Skeletal muscle tissue (tissue), 4 donors: Measurements from ENCODE around the gene SVOPL. TPM values are rescaled to one million over a fixed set of nuclear protein-coding genes. Genes with fewer than 3 reads are reported as not detected.

Source experiments
- H3K27ac ChIP-seq: one replicate; pipeline ENCODE4 v1.7.0; 2013; ENCODE audit warnings: mild to moderate bottlenecking, low read depth, low read length, inconsistent platforms
- H3K27me3 ChIP-seq, 3 donors: one replicate each; pipeline ENCODE4 v1.7.0; 2013; ENCODE audit warnings: low read length in 3 of 3; ENCODE audit not compliant: control insufficient read depth in 3 of 3, insufficient read depth in 3 of 3
- H3K36me3 ChIP-seq, 3 donors: one replicate each; pipeline ENCODE4 v1.7.0; 2013; ENCODE audit warnings: low read length in 3 of 3; ENCODE audit not compliant: control insufficient read depth in 3 of 3, insufficient read depth in 3 of 3
- H3K4me1 ChIP-seq, 3 donors: one replicate each; pipeline ENCODE4 v1.7.0; 2013; ENCODE audit warnings: low read length in 3 of 3, mild to moderate bottlenecking in 3 of 3; ENCODE audit not compliant: control insufficient read depth in 3 of 3, insufficient read depth in 3 of 3
- H3K4me3 ChIP-seq, 3 donors: one replicate each; pipeline ENCODE4 v1.7.0; 2013; ENCODE audit warnings: low read length in 3 of 3
- H3K9ac ChIP-seq, 3 donors: one replicate each; pipeline ENCODE4 v1.7.0; 2013; ENCODE audit warnings: low read length in 3 of 3, mild to moderate bottlenecking in 3 of 3, moderate library complexity in 2 of 3, low read depth in 1 of 3
- H3K9me3 ChIP-seq, 3 donors: one replicate each; pipeline ENCODE4 v1.7.0; 2013; ENCODE audit warnings: low read length in 3 of 3; ENCODE audit not compliant: control insufficient read depth in 3 of 3
- total RNA-seq: library from RNA; depleted of rRNA; stranded (reverse); fragments of >200 nt; gene quantifications from one replicate; pipeline ENCODE4 v1.2.3, GENCODE V29; 2014
- donor health status: Osteomylitis.

Gene SVOPL
- total RNA-seq, 1 donor from 2014 or later, result not detected

GRCh38 chr7:138573741-138574140, 127.4 kb downstream of the SVOPL start:
- no peaks in the 10 kb centered on the region for H3K27me3 ChIP-seq
- no peak overlapping the region for H3K27ac ChIP-seq
- H3K9ac ChIP-seq, result no peak overlapping the region
- no peak overlapping the region for H3K4me3 ChIP-seq
- no peaks in the 10 kb centered on the region for H3K4me1 ChIP-seq
- peaks cover 7 to 38% (median 24%) of the 10 kb centered on the region in 3 donors for H3K36me3 ChIP-seq
- no peaks in the 10 kb centered on the region for H3K9me3 ChIP-seq

DNA sequence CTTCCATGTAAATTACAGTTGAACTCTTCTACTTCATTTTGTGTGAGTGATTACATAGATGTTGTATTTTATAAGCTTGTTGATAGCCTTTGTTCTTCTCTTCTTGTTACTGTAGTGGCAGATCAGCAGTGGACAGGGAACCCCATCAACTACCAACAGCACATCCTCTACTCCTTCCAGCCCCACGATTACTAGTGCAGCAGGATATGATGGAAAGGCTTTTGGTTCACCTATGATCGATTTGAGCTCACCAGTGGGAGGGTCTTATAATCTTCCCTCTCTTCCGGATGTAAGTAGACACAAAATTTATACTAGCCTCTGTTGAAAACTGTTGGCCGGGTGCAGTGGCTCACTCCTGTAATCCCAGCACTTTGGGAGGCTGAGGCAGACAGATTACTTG, 130.4 kb downstream of the SVOPL start:
- Histone ChIP-seq H3K9ac (no peak overlapping the region), H3K9me3 (no peaks in the 10 kb centered on the region), H3K4me3 (no peak overlapping the region), H3K36me3 (peaks cover 9 to 30% (median 17%) of the 10 kb centered on the region in 3 donors), H3K4me1 (no peaks in the 10 kb centered on the region), H3K27ac (no peak overlapping the region), H3K27me3 (no peaks in the 10 kb centered on the region)

DNA sequence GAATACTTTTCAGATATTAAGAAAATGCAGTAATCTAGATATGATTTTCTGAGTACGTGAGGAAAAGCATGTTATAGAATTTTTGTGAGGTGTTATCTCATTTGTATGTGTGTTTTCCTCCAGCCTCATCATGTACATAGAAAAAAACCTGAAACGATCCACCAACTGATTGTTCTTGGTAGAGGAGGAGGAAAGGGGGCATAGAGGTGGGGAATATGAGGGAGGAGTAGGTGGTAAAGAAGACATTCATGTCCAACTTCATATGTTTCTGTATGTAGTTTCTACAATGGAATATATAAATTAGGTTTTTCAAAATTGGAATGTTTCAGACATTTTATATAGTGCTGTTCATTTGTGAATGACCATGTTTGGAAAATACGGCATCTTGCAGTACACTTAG, 131.7 kb downstream of the SVOPL start:
- Histone ChIP-seq H3K4me3 (no peak overlapping the region), H3K9me3 (no peaks in the 10 kb centered on the region), H3K27me3 (no peaks in the 10 kb centered on the region), H3K36me3 (peaks cover 14 to 37% (median 23%) of the 10 kb centered on the region in 3 donors), H3K27ac (no peak overlapping the region), H3K9ac (no peak overlapping the region), H3K4me1 (no peaks in the 10 kb centered on the region)

DNA sequence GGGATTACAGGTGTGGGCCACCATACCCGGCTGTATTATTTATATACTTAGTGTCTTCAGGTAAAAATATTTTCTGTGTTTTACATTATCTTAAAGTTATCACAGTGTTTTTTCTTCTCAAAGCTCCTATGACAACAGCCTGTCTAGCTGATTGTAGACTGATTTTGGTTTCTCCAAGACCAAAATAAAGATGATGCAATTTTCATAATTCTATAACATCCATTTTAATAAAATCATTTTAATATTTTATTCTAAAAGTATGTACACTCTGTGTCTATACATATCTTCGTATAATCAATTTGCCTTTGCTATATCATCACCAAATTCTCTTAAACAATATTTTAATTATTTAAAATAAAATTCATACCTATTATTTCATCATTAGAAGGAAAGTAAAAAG, 132.5 kb downstream of the SVOPL start:
- no peak overlapping the region for H3K9ac ChIP-seq
- no peaks in the 10 kb centered on the region for H3K4me1 ChIP-seq
- no peaks in the 10 kb centered on the region for H3K9me3 ChIP-seq
- H3K36me3 ChIP-seq, result peaks cover 18 to 32% (median 22%) of the 10 kb centered on the region in 3 donors
- H3K27ac ChIP-seq, result no peak overlapping the region
- no peak overlapping the region for H3K4me3 ChIP-seq
- H3K27me3 ChIP-seq, result no peaks in the 10 kb centered on the region

GRCh38 chr7:138565451-138566114, 135.6 kb downstream of the SVOPL start:
- peaks cover 17 to 50% (median 19%) of the 10 kb centered on the region in 3 donors for H3K36me3 ChIP-seq
- no peaks in the 10 kb centered on the region for H3K27me3 ChIP-seq
- no peak overlapping the region for H3K27ac ChIP-seq
- no peak overlapping the region for H3K9ac ChIP-seq
- no peaks in the 10 kb centered on the region for H3K4me1 ChIP-seq
- H3K4me3 ChIP-seq, result no peak overlapping the region
- H3K9me3 ChIP-seq, result no peaks in the 10 kb centered on the region

GRCh38 chr7:138565071-138565450, 136.1 kb downstream of the SVOPL start:
- Histone ChIP-seq H3K9ac (no peak overlapping the region), H3K27me3 (no peaks in the 10 kb centered on the region), H3K4me1 (no peaks in the 10 kb centered on the region), H3K9me3 (no peaks in the 10 kb centered on the region), H3K36me3 (peaks cover 16 to 50% (median 19%) of the 10 kb centered on the region in 3 donors), H3K27ac (peak overlapping the region; percentile 49), H3K4me3 (no peak overlapping the region)

- Histone ChIP-seq H3K9ac (peak overlapping the region in 2 of 3 donors; percentile 19 to 70), H3K9me3 (no peaks in the 10 kb centered on the region), H3K27ac (peak overlapping the region; percentile 49), H3K36me3 (peaks cover 16 to 56% (median 21%) of the 10 kb centered on the region in 3 donors), H3K4me3 (peak overlapping the region; percentile 34 to 57 (median 46)), H3K4me1 (no peaks in the 10 kb centered on the region), H3K27me3 (no peaks in the 10 kb centered on the region)
Observed at GRCh38 chr7:138564365-138564764, 136.8 kb downstream of the SVOPL start.

DNA sequence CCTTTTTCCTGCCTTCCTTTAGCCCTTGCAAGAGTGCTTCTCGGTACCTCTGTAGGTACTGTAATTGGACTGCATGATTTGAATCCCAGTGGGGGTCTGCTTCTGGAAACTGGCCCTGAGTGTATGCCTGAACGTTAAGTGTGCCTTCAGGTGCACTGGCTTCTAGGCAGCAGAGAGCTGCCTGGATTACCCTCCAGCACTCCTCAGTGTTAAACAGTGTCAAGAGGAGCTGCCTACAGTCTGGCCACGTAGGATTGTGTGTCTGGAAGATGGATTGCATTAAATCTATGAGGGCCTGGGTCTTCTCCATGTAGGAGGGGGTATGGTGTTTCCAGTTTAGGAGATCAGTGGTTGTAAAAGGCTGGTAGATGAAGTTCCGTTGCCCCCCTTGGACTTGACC, 137.4 kb downstream of the SVOPL start:
- Histone ChIP-seq H3K27ac (peak overlapping the region; percentile 49), H3K4me3 (peak overlapping the region; percentile 34 to 57 (median 46)), H3K27me3 (no peaks in the 10 kb centered on the region), H3K9me3 (no peaks in the 10 kb centered on the region), H3K36me3 (peaks cover 21 to 58% (median 27%) of the 10 kb centered on the region in 3 donors), H3K9ac (peak overlapping the region in 2 of 3 donors; percentile 19 to 70), H3K4me1 (no peaks in the 10 kb centered on the region)

GRCh38 chr7:138559448-138559847, 141.7 kb downstream of the SVOPL start:
- H3K9ac ChIP-seq, result no peak overlapping the region
- H3K27me3 ChIP-seq, result no peaks in the 10 kb centered on the region
- peaks cover 5 to 20% (median 6%) of the 10 kb centered on the region in 3 donors for H3K9me3 ChIP-seq
- H3K4me1 ChIP-seq, result no peaks in the 10 kb centered on the region
- peaks cover 44 to 83% (median 53%) of the 10 kb centered on the region in 3 donors for H3K36me3 ChIP-seq
- no peak overlapping the region for H3K27ac ChIP-seq
- H3K4me3 ChIP-seq, result no peak overlapping the region

- Histone ChIP-seq H3K9ac (no peak overlapping the region), H3K4me1 (no peaks in the 10 kb centered on the region), H3K27ac (no peak overlapping the region), H3K9me3 (peaks cover 5 to 20% (median 6%) of the 10 kb centered on the region in 3 donors), H3K27me3 (no peaks in the 10 kb centered on the region), H3K4me3 (peak overlapping the region in 1 of 3 donors; percentile 14), H3K36me3 (peaks cover 47 to 87% (median 55%) of the 10 kb centered on the region in 3 donors)
Observed at GRCh38 chr7:138556771-138557484, 144.2 kb downstream of the SVOPL start.
